Bronchial epithelial cell (primary cell): ENCODE data around the gene PDE2A. TPM values are rescaled to one million over a fixed set of nuclear protein-coding genes. Genes with fewer than 3 reads are reported as not detected.
A peak's percentile ranks its signal among the peaks of the same experiment; 100 is the strongest.

Source experiments
- DNase-seq: peaks from one replicate; pipeline ENCODE4 v3.0.0-alpha.2; 2010; ENCODE audit warnings: low read depth
- FAIRE-seq: peaks from 2 replicates; lab custom pipeline; 2011; peaks lifted over from hg19 to GRCh38; lab: Jason Lieb, UNC
- H3K27me3 ChIP-seq: 2 replicates; pipeline ENCODE4 v1.5.1; 2011; ENCODE audit warnings: low read length; ENCODE audit not compliant: control insufficient read depth, insufficient read depth
- H3K36me3 ChIP-seq: 2 replicates; pipeline ENCODE4 v1.5.1; 2011; ENCODE audit warnings: low read length; ENCODE audit not compliant: control insufficient read depth, insufficient read depth
- H3K4me3 ChIP-seq: 2 replicates; pipeline ENCODE4 v1.5.1; 2011; ENCODE audit warnings: mild to moderate bottlenecking, low read depth, low read length, control low read depth
- CTCF ChIP-seq: IDR thresholded peaks from 2 replicates; pipeline ENCODE4 v1.5.1; 2011; ENCODE audit warnings: mild to moderate bottlenecking, moderate library complexity, low read length, control low read depth, inconsistent platforms; ENCODE audit not compliant: insufficient read depth, severe bottlenecking
- total RNA-seq: library from RNA; depleted of rRNA; stranded (reverse); fragments of >200 nt; gene quantifications from 2 replicates; pipeline ENCODE4 v1.2.1, GENCODE V29; 2014

Gene PDE2A
- total RNA-seq, 1 donor from 2014 or later = 1.6 TPM

GRCh38 chr11:72670041-72670440, 4.2 kb downstream of the PDE2A start:
- FAIRE-seq (peak; percentile 75), DNase-seq (no peak)
- Histone ChIP-seq H3K27me3 (peaks cover 16% of the 10 kb centered on the region), H3K36me3 (no peaks in the 10 kb centered on the region), H3K4me3 (no peak overlapping the region)
- TF ChIP-seq CTCF = no peak

GRCh38 chr11:72669527-72669926, 4.7 kb downstream of the PDE2A start:
- Histone ChIP-seq H3K36me3 (no peaks in the 10 kb centered on the region), H3K4me3 (no peak overlapping the region), H3K27me3 (peaks cover 12% of the 10 kb centered on the region)
- no peak for FAIRE-seq
- no peak for DNase-seq
- TF ChIP-seq CTCF = no peak

GRCh38 chr11:72668629-72669347, 5.4 kb downstream of the PDE2A start:
- H3K36me3 ChIP-seq = no peaks in the 10 kb centered on the region
- no peak overlapping the region for H3K4me3 ChIP-seq
- H3K27me3 ChIP-seq = peaks cover 10% of the 10 kb centered on the region
- DNase-seq = no peak
- no peak for TF ChIP-seq CTCF
- no peak for FAIRE-seq

GRCh38 chr11:72665911-72666472, 8.2 kb downstream of the PDE2A start:
- DNase-seq = no peak
- Histone ChIP-seq H3K4me3 (no peak overlapping the region), H3K36me3 (no peaks in the 10 kb centered on the region), H3K27me3 (peaks cover 9% of the 10 kb centered on the region)
- TF ChIP-seq CTCF = no peak
- FAIRE-seq = no peak

- no peak for FAIRE-seq
- no peak for DNase-seq
- peaks cover 5% of the 10 kb centered on the region for H3K27me3 ChIP-seq
- H3K36me3 ChIP-seq = no peaks in the 10 kb centered on the region
- H3K4me3 ChIP-seq = no peak overlapping the region
- no peak for TF ChIP-seq CTCF
Observed at GRCh38 chr11:72662036-72662435, 12.2 kb downstream of the PDE2A start.

- H3K4me3 ChIP-seq = no peak overlapping the region
- H3K36me3 ChIP-seq = no peaks in the 10 kb centered on the region
- TF ChIP-seq CTCF = no peak
- H3K27me3 ChIP-seq = peaks cover 5% of the 10 kb centered on the region
- no peak for FAIRE-seq
- DNase-seq = no peak
Observed at GRCh38 chr11:72661486-72661885, 12.7 kb downstream of the PDE2A start.
